ENCODE results near the gene SHROOM2. TPM values are rescaled to one million over a fixed set of nuclear protein-coding genes. Genes with fewer than 3 reads are reported as not detected.

The SHROOM2 gene
- total and polyA plus RNA-seq, 2 of the 4 experiments (the other 2 are of a cell fraction) = 8.1 to 14.2 TPM

- no peak overlapping the region for H3K9ac ChIP-seq (ENCODE audit: low read depth, low read length)
- no peak overlapping the region for H3K4me2 ChIP-seq (ENCODE audit: low read depth, low read length)
- H3K14ac ChIP-seq (replicated peaks; ENCODE audit: low read depth, low read length) = no peak overlapping the region
- H3K23ac ChIP-seq (ENCODE audit: low read depth, low read length) = no peak overlapping the region
- H2BK120ac ChIP-seq (ENCODE audit: low read depth, low read length) = no peak overlapping the region
- ATAC-seq (ENCODE audit: low read depth) (no peak), DNase-seq (no peak)
- no peak overlapping the region for H3K4ac ChIP-seq (ENCODE audit: low read depth, low read length)
- H2BK15ac ChIP-seq (ENCODE audit: low read depth, low read length) = no peak overlapping the region
- no peaks in the 10 kb centered on the region for H3K9me1 ChIP-seq (ENCODE audit: insufficient read depth, low read length)
- BruUV-seq (replicated peaks) = no TSS peak
- no peak overlapping the region for H3K27ac ChIP-seq (ENCODE audit: insufficient read depth, low read length)
- H2BK20ac ChIP-seq (ENCODE audit: low read depth, low read length) = no peak overlapping the region
- H2BK5ac ChIP-seq (ENCODE audit: low read depth, low read length, poor library complexity, severe bottlenecking) = no peak overlapping the region
- dilution Hi-C loops (cut with HindIII; ENCODE audit: low sequenced_read_pairs, unreplicated experiment) (no loop called here), intact Hi-C loops (cut with micrococcal nuclease) (no loop called here), in situ Hi-C loops (cut with MboI; ENCODE audit: low sequenced_read_pairs) (no loop called here)
- H3K9me3 ChIP-seq (ENCODE audit: control insufficient read depth, insufficient read depth, low read length) = no peaks in the 10 kb centered on the region
- H3K27me3 ChIP-seq (ENCODE audit: control insufficient read depth, insufficient read depth, low read length) = no peaks in the 10 kb centered on the region
- H3K4me3 ChIP-seq (ENCODE audit: insufficient read depth, low read depth, low read length) = no peak overlapping the region
- H2AK5ac ChIP-seq (ENCODE audit: low read depth, low read length) = no peak overlapping the region
- H4K5ac ChIP-seq (ENCODE audit: low read depth, low read length) = no peak overlapping the region
- CTCF ChIA-PET = no interaction called here
- 0 out of 2 replicates have a peak, but pooled peaks cover 2% of the 10 kb centered on the region for H3K4me1 ChIP-seq (ENCODE audit: control insufficient read depth, insufficient read depth, low read length)
- H2AFZ ChIP-seq (replicated peaks; ENCODE audit: low read length, poor library complexity) = no peak overlapping the region
- H4K91ac ChIP-seq (ENCODE audit: insufficient read depth, low read depth, low read length) = no peak overlapping the region
- no peak overlapping the region for H3K18ac ChIP-seq (ENCODE audit: low read depth, low read length)
- H3K56ac ChIP-seq (ENCODE audit: extremely low read depth, insufficient read depth, low read length) = no peak overlapping the region
- H2AK9ac ChIP-seq (replicated peaks; ENCODE audit: low read depth, low read length, poor library complexity) = no peak overlapping the region
- H4K20me1 ChIP-seq (ENCODE audit: insufficient read depth, low read length) = no peaks in the 10 kb centered on the region
- WGBS, 2 experiments (ENCODE audit: extremely low coverage in 2 of 2, insufficient read length in 1 of 2) = no CpG with 5 or more reads among the region's 4 CpGs
- H4K8ac ChIP-seq (ENCODE audit: low read depth in 2 of 2, low read length in 2 of 2) = no peak overlapping the region
- no peak for TF ChIP-seq NFE2L2 (IDR thresholded peaks at IDR 0.05; ENCODE audit: low read depth, low read length)
- TF ChIP-seq MXI1 (IDR thresholded peaks at IDR 0.05; ENCODE audit: borderline replicate concordance, low read depth, low read length) = no peak
- no peak for TF ChIP-seq RCOR1 (IDR thresholded peaks at IDR 0.05; ENCODE audit: insufficient replicate concordance, low read length)
- no peak for TF ChIP-seq SMC3 (IDR thresholded peaks at IDR 0.05; ENCODE audit: low read depth, low read length)
- TF ChIP-seq MAFK (IDR thresholded peaks at IDR 0.05; ENCODE audit: low read depth, low read length) = no peak
- TF ChIP-seq RAD21 (IDR thresholded peaks at IDR 0.05; ENCODE audit: low read length) = no peak
- TF ChIP-seq POLR2A (IDR thresholded peaks at IDR 0.05; ENCODE audit: low read depth, low read length) = no peak
- no peaks in the 10 kb centered on the region for H3K79me1 ChIP-seq (ENCODE audit: low read depth in 1 of 2, low read length in 2 of 2)
- POLR2A ChIA-PET (ENCODE audit: unreplicated experiment) = no interaction called here
- no peaks in the 10 kb centered on the region for H3K36me3 ChIP-seq (ENCODE audit: control insufficient read depth, insufficient read depth, low read length)
Observed at GRCh38 chrX:9747644-9748043, 38.6 kb upstream of the SHROOM2 start.
